Myocyte (in vitro differentiated cells): ENCODE results near the gene CRACR2A. TPM values are rescaled to one million over a fixed set of nuclear protein-coding genes. Genes with fewer than 3 reads are reported as not detected.
A peak's percentile ranks its signal among the peaks of the same experiment; 100 is the strongest.

ENCODE experiments used
- DNase-seq: peaks from one replicate; pipeline ENCODE4 v3.0.0-alpha.2; 2012; ENCODE audit warnings: low read depth
- total RNA-seq: library from RNA; depleted of rRNA; stranded (reverse); fragments of >200 nt; gene quantifications from 2 replicates; pipeline ENCODE4 v1.2.3, GENCODE V29; 2014

Gene CRACR2A
- total RNA-seq, 1 donor from 2014 or later: 2.5 TPM

GRCh38 chr12:3622021-3622821, 130.7 kb downstream of the CRACR2A start:
- DNase-seq: peak; percentile 87

GRCh38 chr12:3620856-3621255, 132.1 kb downstream of the CRACR2A start:
- no peak for DNase-seq

- DNase-seq: no peak
Observed at GRCh38 chr12:3617565-3617964, 135.3 kb downstream of the CRACR2A start.

GRCh38 chr12:3615862-3616261, 137.0 kb downstream of the CRACR2A start:
- DNase-seq: no peak

- DNase-seq: no peak
Observed at GRCh38 chr12:3614806-3615466, 138.0 kb downstream of the CRACR2A start.

- DNase-seq: no peak
Observed at GRCh38 chr12:3613641-3614395, 139.1 kb downstream of the CRACR2A start.

GRCh38 chr12:3611860-3612703, 140.8 kb downstream of the CRACR2A start:
- no peak for DNase-seq

- no peak for DNase-seq
Observed at GRCh38 chr12:3607821-3608220, 145.1 kb downstream of the CRACR2A start.

- DNase-seq: peak; percentile 47
Observed at GRCh38 chr12:3607039-3607720, 145.7 kb downstream of the CRACR2A start.

- no peak for DNase-seq
Observed at GRCh38 chr12:3606128-3606527, 146.8 kb downstream of the CRACR2A start.

- DNase-seq: no peak
Observed at GRCh38 chr12:3605692-3606091, 147.2 kb downstream of the CRACR2A start.

- DNase-seq: peak; percentile 57
Observed at GRCh38 chr12:3604748-3605586, 147.9 kb downstream of the CRACR2A start.

GRCh38 chr12:3604286-3604685, 148.6 kb downstream of the CRACR2A start:
- DNase-seq: no peak

GRCh38 chr12:3603576-3603975, 149.3 kb downstream of the CRACR2A start:
- no peak for DNase-seq

- no peak for DNase-seq
Observed at GRCh38 chr12:3602488-3602887, 150.4 kb downstream of the CRACR2A start.

- no peak for DNase-seq
Observed at GRCh38 chr12:3601461-3602150, 151.3 kb downstream of the CRACR2A start.

GRCh38 chr12:3600951-3601350, 152.0 kb downstream of the CRACR2A start:
- no peak for DNase-seq

- DNase-seq: no peak
Observed at GRCh38 chr12:3600039-3600720, 152.7 kb downstream of the CRACR2A start.
